GM21717 (cell line): ENCODE data around the gene LAMA5.

Experiments
- ATAC-seq: cut with Tn5 transposase; IDR thresholded peaks from one replicate; pipeline ENCODE4 v1.9.1; 2021; ENCODE audit warnings: mild to moderate bottlenecking, moderate library complexity; ENCODE audit not compliant: unreplicated experiment

LAMA5 gene

DNA sequence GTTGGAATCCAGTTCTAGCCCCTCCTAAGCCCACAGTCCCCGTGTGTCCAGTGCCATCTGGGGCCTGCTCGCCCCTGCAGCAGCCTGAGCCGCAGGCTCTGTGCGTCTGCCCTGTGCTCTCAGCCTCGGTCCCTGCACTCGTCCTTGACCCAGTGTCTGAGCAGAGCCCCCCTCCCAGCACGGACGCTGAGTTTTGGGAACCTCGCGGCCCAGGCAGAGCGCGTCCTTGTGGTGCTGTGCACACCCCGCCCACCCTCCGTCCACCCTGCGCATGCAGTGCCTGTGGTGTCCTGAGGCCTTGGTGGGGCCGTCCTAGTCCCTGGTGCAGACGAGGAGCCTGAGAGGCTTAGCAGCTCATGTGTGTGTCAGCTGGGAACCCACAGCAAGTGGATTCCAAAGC is 97.2 kb downstream of the LAMA5 start:
- no peak for ATAC-seq

DNA sequence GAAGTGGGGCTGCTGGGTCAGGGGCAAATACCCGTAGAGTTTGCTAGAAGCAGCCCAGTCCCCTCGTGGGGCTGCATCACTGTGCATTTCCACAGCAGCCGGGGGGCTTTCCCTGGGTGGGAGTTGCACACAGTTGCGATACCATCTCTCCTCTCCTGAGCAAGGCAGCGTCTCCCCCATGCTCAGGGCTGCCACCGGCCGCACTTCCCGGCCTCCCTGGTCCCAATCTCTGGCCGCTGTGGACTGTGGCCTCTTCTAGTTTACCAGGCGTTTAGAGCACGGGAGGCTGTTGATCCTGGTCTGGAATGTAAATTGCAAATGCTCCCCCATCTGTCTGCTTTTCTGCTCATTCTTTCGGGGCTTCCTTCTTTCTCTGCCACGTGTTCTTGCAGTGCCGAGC is 97.7 kb downstream of the LAMA5 start:
- no peak for ATAC-seq

DNA sequence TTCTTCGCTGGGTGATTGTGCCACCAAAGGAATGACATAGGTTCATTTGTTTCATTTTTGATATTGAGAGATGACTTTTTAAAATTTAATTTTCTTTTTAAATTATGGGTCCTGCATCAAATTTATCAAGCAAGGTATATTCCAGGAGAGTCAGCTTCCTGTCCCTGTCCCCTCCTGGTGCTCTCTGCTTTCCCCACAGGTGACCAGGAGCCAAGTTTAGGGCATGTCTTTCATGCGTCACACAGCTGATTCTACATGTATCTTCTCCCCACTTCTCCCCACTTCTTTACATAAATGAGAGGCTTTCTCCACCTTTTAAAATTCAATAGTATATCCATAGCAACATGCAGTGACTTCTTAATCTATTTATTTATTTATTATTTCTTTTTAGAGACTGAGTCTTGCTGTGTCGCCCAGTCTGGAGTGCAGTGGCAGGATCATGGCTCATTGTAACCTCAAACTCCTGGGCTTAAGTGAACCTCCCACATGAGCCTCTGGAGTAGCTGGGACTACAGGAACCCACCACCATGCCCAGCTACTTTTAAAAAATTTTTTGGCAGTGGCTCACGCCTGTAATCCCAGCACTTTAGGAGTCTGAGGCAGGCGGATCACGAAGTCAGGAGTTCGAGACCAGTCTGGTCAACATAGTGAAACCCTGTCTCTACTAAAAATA is 98.7 kb downstream of the LAMA5 start:
- no peak for ATAC-seq

DNA sequence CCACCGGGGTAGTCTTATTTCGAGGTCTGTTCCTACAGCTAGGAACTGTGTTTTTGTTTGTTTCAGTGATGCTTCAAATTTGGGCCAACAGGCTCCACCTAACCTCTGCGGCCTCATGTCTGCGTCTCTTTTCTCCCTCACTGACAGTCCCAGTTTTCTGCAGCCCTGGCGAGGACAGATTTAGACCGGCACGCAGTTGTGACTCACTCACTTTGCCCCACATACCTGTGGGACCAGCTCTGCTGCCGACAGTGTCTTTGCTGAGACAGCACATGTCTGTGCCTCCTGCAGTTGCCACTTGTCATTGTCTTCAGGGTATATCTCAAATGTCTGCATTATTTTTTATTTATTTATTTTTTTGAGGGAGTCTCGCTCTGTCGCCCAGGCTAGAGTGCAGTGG is 99.6 kb downstream of the LAMA5 start:
- ATAC-seq: no peak

DNA sequence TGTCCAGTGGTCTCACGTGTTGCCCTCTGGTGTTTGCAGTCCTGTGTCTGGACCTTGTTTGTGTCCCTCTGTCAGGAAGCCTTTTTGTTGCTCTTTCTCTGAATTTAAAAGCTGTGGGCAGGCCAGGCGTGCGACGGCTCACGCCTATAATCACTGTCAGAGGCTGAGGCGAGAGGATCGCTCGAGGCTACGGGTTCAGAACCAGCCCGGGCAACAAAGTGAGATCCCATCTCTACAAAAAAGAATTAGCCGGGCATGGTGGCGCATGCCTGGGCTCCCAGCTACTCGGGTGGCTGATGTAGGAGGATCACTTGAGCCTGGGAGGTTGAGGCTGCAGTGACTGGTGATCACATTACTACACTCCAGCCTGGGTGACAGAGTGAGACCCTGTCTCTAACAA is 100.3 kb downstream of the LAMA5 start:
- no peak for ATAC-seq

DNA sequence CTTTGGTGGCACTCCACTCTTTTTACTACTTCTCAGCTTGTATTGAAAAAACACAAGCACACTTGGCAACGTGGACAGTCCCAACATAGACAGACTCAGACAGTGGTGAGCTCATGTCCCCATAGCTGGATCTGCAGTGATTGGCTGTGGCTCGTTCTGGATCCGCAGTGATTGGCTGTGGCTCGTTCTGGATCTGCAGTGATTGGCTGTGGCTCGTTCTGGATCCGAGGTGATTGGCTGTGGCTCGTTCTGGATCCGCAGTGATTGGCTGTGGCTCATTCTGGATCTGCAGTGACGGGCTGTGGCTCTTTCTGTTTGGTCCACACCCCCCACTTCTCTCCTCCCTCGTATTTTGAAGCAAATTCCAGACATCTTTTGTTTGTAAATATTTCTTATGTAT is 100.8 kb downstream of the LAMA5 start:
- ATAC-seq: no peak

DNA sequence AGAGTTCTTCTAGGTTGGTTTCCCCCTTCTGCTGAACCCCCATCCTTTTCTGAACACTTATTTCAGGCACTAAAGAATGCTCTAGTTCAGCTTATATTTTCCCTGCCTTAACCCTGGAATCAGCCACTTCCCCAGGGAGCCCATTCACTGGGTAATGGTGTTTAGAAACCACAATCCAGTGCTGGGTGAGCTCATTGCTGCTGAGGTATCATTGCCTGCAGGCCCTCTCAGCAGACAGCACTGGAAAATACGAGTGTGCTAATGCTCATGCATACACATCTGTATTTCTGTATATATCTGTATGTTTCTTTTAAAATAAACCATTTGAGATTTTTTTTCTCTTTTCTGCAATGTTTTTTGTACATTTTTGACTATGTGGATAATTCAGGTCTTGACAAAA is 101.7 kb downstream of the LAMA5 start:
- no peak for ATAC-seq

DNA sequence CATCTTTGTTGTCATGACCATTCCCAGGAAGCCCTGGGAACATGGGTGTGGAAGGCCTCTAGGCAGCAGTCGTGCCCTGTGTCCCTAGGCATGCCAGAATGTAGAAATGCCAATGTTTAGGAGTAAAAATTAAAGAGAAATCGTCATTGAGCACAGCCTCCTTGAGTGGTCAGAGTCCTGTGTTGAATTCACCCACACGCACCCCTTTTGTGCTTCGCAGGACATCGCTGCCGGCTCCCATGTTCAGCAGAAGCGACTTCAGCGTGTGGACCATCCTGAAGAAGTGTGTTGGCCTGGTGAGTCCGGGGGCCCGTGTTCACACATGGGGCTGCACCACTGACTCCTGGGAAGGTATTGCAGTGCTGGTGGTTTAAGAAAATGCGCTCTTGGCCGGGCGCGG is 103.7 kb downstream of the LAMA5 start:
- ATAC-seq: no peak

DNA sequence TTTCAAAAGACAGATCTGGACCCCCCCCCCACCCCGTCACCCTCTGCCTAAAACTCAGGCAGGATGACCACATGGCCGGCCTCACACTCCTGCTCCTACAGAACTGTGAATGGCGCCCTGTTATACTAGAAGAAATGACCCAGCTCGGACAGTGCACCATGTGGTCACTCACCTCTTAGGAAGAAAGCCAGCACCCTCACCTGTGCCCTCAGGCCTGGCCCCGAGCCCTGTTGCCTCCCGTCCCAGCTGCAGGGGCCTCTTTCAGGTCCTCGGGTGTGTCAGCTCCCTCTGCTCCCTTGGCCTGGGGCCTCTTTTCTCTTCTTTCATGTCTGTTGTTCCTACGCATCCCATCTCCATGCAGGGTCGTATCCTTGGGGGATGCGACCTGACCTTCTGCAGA is 105.0 kb downstream of the LAMA5 start:
- ATAC-seq: no peak

DNA sequence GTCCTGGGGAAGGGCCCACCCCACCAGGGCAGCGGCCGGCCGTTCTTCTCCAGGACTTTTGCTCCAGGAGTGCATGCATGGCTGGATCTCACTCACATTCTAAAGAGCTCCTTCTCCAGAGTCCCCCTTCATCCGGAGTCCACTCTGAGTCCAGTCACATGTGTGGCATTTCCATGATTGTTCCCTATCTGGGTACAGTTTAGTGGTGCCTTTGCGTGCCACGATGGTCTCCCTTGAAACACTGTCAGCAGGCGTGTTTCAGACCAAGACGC is 107.9 kb downstream of the LAMA5 start:
- no peak for ATAC-seq
